Loucy (cell line): ENCODE data around the gene CDC42EP3.

Source experiments
- CTCF ChIP-seq: fragments of 200-600 bp; sonication (generic); conservative IDR thresholded peaks from 2 replicates; pipeline ENCODE4 v1.5.1; 2014; ENCODE audit warnings: mild to moderate bottlenecking, antibody characterized with exemption, low read length
- EZH2phosphoT487 ChIP-seq: fragments of 200-600 bp; IDR thresholded peaks from 2 replicates; pipeline ENCODE4 v1.6.1; 2018; ENCODE audit warnings: antibody characterized with exemption, mild to moderate bottlenecking, moderate library complexity, borderline replicate concordance

DNA sequence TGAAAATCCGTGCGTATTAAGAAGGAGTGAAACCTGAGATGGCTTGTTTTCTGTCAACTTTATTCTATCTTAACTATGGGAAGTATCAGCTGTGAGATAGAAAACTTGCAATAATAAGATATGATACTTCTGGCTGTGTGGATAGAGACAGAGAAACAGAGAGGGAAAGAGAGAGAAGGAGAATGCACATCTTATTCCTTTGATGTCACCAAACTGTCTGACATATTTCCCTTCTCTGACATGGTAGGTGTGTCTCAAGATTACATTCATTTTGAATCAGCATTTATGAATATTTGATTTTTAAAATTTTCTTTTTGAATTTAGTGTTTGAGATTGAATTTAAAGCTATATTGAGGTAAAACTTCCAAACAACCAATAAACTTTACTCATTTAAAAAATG, 69.4 kb downstream of the CDC42EP3 start:
- TF ChIP-seq CTCF = no peak
- no peak for TF ChIP-seq EZH2phosphoT487
